OCI-M2 (cell line): ENCODE measurements around the gene SLC17A3.

Source experiments
- DNase-seq: peaks from one replicate; lab custom pipeline; 2025; ENCODE audit not compliant: unreplicated experiment; lab: John Stamatoyannopoulos, UW

SLC17A3 gene

GRCh38 chr6:25889877-25890853, 16.1 kb upstream of the SLC17A3 start:
- peak; percentile 38 for DNase-seq

GRCh38 chr6:25888626-25889025, 14.6 kb upstream of the SLC17A3 start:
- DNase-seq = no peak

GRCh38 chr6:25886066-25886465, 12.0 kb upstream of the SLC17A3 start:
- DNase-seq = no peak

- no peak for DNase-seq
Measured at GRCh38 chr6:25883991-25884390, 9.9 kb upstream of the SLC17A3 start.

GRCh38 chr6:25883536-25883935, 9.5 kb upstream of the SLC17A3 start:
- no peak for DNase-seq

- DNase-seq = no peak
Measured at GRCh38 chr6:25882051-25882496, 8.0 kb upstream of the SLC17A3 start.

GRCh38 chr6:25880601-25881000, 6.6 kb upstream of the SLC17A3 start:
- DNase-seq = no peak

- DNase-seq = no peak
Measured at GRCh38 chr6:25878721-25879322, 4.8 kb upstream of the SLC17A3 start.

GRCh38 chr6:25875926-25876602, 2.0 kb upstream of the SLC17A3 start:
- DNase-seq = no peak

GRCh38 chr6:25875563-25875905, 1.5 kb upstream of the SLC17A3 start:
- no peak for DNase-seq

- DNase-seq = no peak
Measured at GRCh38 chr6:25874822-25875562, 949 bp upstream of the SLC17A3 start.

GRCh38 chr6:25872814-25873213, 1.2 kb downstream of the SLC17A3 start:
- no peak for DNase-seq

GRCh38 chr6:25869840-25870239, 4.2 kb downstream of the SLC17A3 start:
- DNase-seq = no peak

GRCh38 chr6:25868436-25869183, 5.4 kb downstream of the SLC17A3 start:
- no peak for DNase-seq

GRCh38 chr6:25866011-25866410, 8.0 kb downstream of the SLC17A3 start:
- no peak for DNase-seq

- no peak for DNase-seq
Measured at GRCh38 chr6:25863360-25863759, 10.7 kb downstream of the SLC17A3 start.

GRCh38 chr6:25862199-25862598, 11.8 kb downstream of the SLC17A3 start:
- DNase-seq = no peak

GRCh38 chr6:25852756-25853155, 21.3 kb downstream of the SLC17A3 start:
- no peak for DNase-seq

- DNase-seq = no peak
Measured at GRCh38 chr6:25851961-25852360, 22.1 kb downstream of the SLC17A3 start.

GRCh38 chr6:25844518-25844917, 29.5 kb downstream of the SLC17A3 start:
- DNase-seq = no peak
